GM19463 (cell line): Measurements from ENCODE around the gene GDE1.

Experiments used
- ATAC-seq: cut with Tn5 transposase; IDR thresholded peaks from one replicate; pipeline ENCODE4 v1.9.1; 2021; ENCODE audit warnings: mild to moderate bottlenecking, moderate library complexity; ENCODE audit not compliant: unreplicated experiment

The GDE1 gene

GRCh38 chr16:19488213-19488640, 33.7 kb downstream of the GDE1 start:
- no peak for ATAC-seq

- ATAC-seq: no peak
Observed at GRCh38 chr16:19486750-19487325, 35.1 kb downstream of the GDE1 start.

- ATAC-seq: no peak
Observed at GRCh38 chr16:19486051-19486450, 35.8 kb downstream of the GDE1 start.

GRCh38 chr16:19485611-19486010, 36.3 kb downstream of the GDE1 start:
- no peak for ATAC-seq

- ATAC-seq: no peak
Observed at GRCh38 chr16:19484096-19484495, 37.8 kb downstream of the GDE1 start.

GRCh38 chr16:19482291-19482690, 39.6 kb downstream of the GDE1 start:
- no peak for ATAC-seq

GRCh38 chr16:19481769-19482168, 40.1 kb downstream of the GDE1 start:
- ATAC-seq: no peak

- ATAC-seq: no peak
Observed at GRCh38 chr16:19481296-19481695, 40.6 kb downstream of the GDE1 start.

- no peak for ATAC-seq
Observed at GRCh38 chr16:19479302-19479721, 42.6 kb downstream of the GDE1 start.

- no peak for ATAC-seq
Observed at GRCh38 chr16:19478505-19478904, 43.4 kb downstream of the GDE1 start.

GRCh38 chr16:19474617-19475016, 47.3 kb downstream of the GDE1 start:
- no peak for ATAC-seq

GRCh38 chr16:19472482-19472881, 49.4 kb downstream of the GDE1 start:
- ATAC-seq: no peak

GRCh38 chr16:19468300-19468699, 53.6 kb downstream of the GDE1 start:
- no peak for ATAC-seq

- ATAC-seq: no peak
Observed at GRCh38 chr16:19463468-19464315, 58.2 kb downstream of the GDE1 start.

GRCh38 chr16:19460397-19460796, 61.5 kb downstream of the GDE1 start:
- ATAC-seq: no peak

- ATAC-seq: no peak
Observed at GRCh38 chr16:19458722-19459379, 63.0 kb downstream of the GDE1 start.
